CD4-positive, alpha-beta T cell treated with Interleukin-6 at 100 ng/mL for 8 hours (primary cell): Measurements from ENCODE around the gene PRDM15.

Experiments
- DNase-seq: peaks from one replicate; pipeline ENCODE4 v3.0.0-alpha.2; 2020; ENCODE audit warnings: mixed read lengths, low spot score

The PRDM15 gene

GRCh38 chr21:41763398-41763931 is 115.7 kb downstream of the PRDM15 start:
- no peak for DNase-seq

- DNase-seq, result no peak
These were observed 116.4 kb downstream of the PRDM15 start for GRCh38 chr21:41762753-41763152.

- no peak for DNase-seq
These were observed 117.1 kb downstream of the PRDM15 start for GRCh38 chr21:41761934-41762635.

GRCh38 chr21:41761211-41761933 is 117.8 kb downstream of the PRDM15 start:
- no peak for DNase-seq

GRCh38 chr21:41760411-41760810 is 118.7 kb downstream of the PRDM15 start:
- DNase-seq, result no peak

- DNase-seq, result no peak
These were observed 119.2 kb downstream of the PRDM15 start for GRCh38 chr21:41759926-41760325.

- no peak for DNase-seq
These were observed 119.8 kb downstream of the PRDM15 start for GRCh38 chr21:41759214-41759840.

- DNase-seq, result no peak
These were observed 120.6 kb downstream of the PRDM15 start for GRCh38 chr21:41758550-41758949.

GRCh38 chr21:41755934-41756773 is 123.0 kb downstream of the PRDM15 start:
- DNase-seq, result no peak

- no peak for DNase-seq
These were observed 123.7 kb downstream of the PRDM15 start for GRCh38 chr21:41755258-41755933.

- no peak for DNase-seq
These were observed 124.7 kb downstream of the PRDM15 start for GRCh38 chr21:41754479-41754891.

- no peak for DNase-seq
These were observed 125.9 kb downstream of the PRDM15 start for GRCh38 chr21:41753006-41753898.

GRCh38 chr21:41752231-41752681 is 126.9 kb downstream of the PRDM15 start:
- DNase-seq, result no peak

GRCh38 chr21:41751611-41752011 is 127.5 kb downstream of the PRDM15 start:
- no peak for DNase-seq

GRCh38 chr21:41750532-41751151 is 128.5 kb downstream of the PRDM15 start:
- no peak for DNase-seq

GRCh38 chr21:41750051-41750450 is 129.1 kb downstream of the PRDM15 start:
- DNase-seq, result no peak

- no peak for DNase-seq
These were observed 129.9 kb downstream of the PRDM15 start for GRCh38 chr21:41749286-41749685.
